Measurements from ENCODE around the gene CCL21. TPM values are rescaled to one million over a fixed set of nuclear protein-coding genes. Genes with fewer than 3 reads are reported as not detected.

CCL21 gene
- total and polyA plus RNA-seq, 2 of the 4 experiments (the other 2 are of a cell fraction) = not detected

GRCh38 chr9:34693560-34693959 is 16.4 kb downstream of the CCL21 start:
- Histone ChIP-seq H2BK20ac (ENCODE audit: low read depth, low read length) (no peak overlapping the region), H4K5ac (ENCODE audit: low read depth, low read length) (no peak overlapping the region), H2AFZ (replicated peaks; ENCODE audit: low read length, poor library complexity) (no peak overlapping the region), H2AK9ac (replicated peaks; ENCODE audit: low read depth, low read length, poor library complexity) (no peak overlapping the region), H3K27ac (ENCODE audit: insufficient read depth, low read length) (no peak overlapping the region), H2AK5ac (ENCODE audit: low read depth, low read length) (no peak overlapping the region), H4K91ac (ENCODE audit: insufficient read depth, low read depth, low read length) (no peak overlapping the region), H3K9ac (ENCODE audit: low read depth, low read length) (no peak overlapping the region), H2BK120ac (ENCODE audit: low read depth, low read length) (no peak overlapping the region), H3K79me1 (ENCODE audit: low read depth in 1 of 2, low read length in 2 of 2) (no peaks in the 10 kb centered on the region), H4K8ac (ENCODE audit: low read depth in 2 of 2, low read length in 2 of 2) (no peak overlapping the region), H3K9me3 (ENCODE audit: control insufficient read depth, insufficient read depth, low read length) (no peaks in the 10 kb centered on the region), H3K36me3 (ENCODE audit: control insufficient read depth, insufficient read depth, low read length) (no peaks in the 10 kb centered on the region), H3K4ac (ENCODE audit: low read depth, low read length) (no peak overlapping the region), H3K56ac (ENCODE audit: extremely low read depth, insufficient read depth, low read length) (no peak overlapping the region), H3K9me1 (ENCODE audit: insufficient read depth, low read length) (0 out of 2 replicates have a peak, but pooled peaks cover 4% of the 10 kb centered on the region), H3K23ac (ENCODE audit: low read depth, low read length) (no peak overlapping the region), H3K4me1 (ENCODE audit: control insufficient read depth, insufficient read depth, low read length) (no peaks in the 10 kb centered on the region), H2BK15ac (ENCODE audit: low read depth, low read length) (no peak overlapping the region), H3K14ac (replicated peaks; ENCODE audit: low read depth, low read length) (no peak overlapping the region), H3K4me2 (ENCODE audit: low read depth, low read length) (no peak overlapping the region), H4K20me1 (ENCODE audit: insufficient read depth, low read length) (no peaks in the 10 kb centered on the region), H3K4me3 (ENCODE audit: insufficient read depth, low read depth, low read length) (no peak overlapping the region), H3K18ac (ENCODE audit: low read depth, low read length) (no peak overlapping the region), H2BK5ac (ENCODE audit: low read depth, low read length, poor library complexity, severe bottlenecking) (no peak overlapping the region), H3K27me3 (ENCODE audit: control insufficient read depth, insufficient read depth, low read length) (no peaks in the 10 kb centered on the region; the same call in 1 of the 2 replicates)
- ATAC-seq (ENCODE audit: low read depth) (no peak), DNase-seq (no peak)
- intact Hi-C loops (cut with micrococcal nuclease) (no loop called here), in situ Hi-C loops (cut with MboI; ENCODE audit: low sequenced_read_pairs) (no loop called here), dilution Hi-C loops (cut with HindIII; ENCODE audit: low sequenced_read_pairs, unreplicated experiment) (no loop called here)
- ChIA-PET POLR2A (ENCODE audit: unreplicated experiment) (interaction anchor here (0.6 kb wide), 1 partner anchor 16 kb away, joined by 14 read pairs; no protein-coding TSS in a partner anchor), CTCF (interaction anchor here (1.1 kb wide), 1 partner anchor 9 kb away, joined by 5 read pairs; no protein-coding TSS in a partner anchor)
- no CpG with 5 or more reads among the region's 2 CpGs for WGBS, 2 experiments (ENCODE audit: extremely low coverage in 2 of 2, insufficient read length in 1 of 2)
- no TSS peak for BruUV-seq (replicated peaks)
- TF ChIP-seq CTCF (conservative IDR thresholded peaks at IDR 0.05; ENCODE audit: low read depth, low read length) (no peak), RFX5 (IDR thresholded peaks at IDR 0.05; ENCODE audit: low read depth, low read length) (no peak), SMC3 (IDR thresholded peaks at IDR 0.05; ENCODE audit: low read depth, low read length) (no peak), ELK1 (IDR thresholded peaks at IDR 0.05; ENCODE audit: borderline replicate concordance, low read depth, low read length) (no peak), MXI1 (IDR thresholded peaks at IDR 0.05; ENCODE audit: borderline replicate concordance, low read depth, low read length) (no peak), BHLHE40 (IDR thresholded peaks at IDR 0.05; ENCODE audit: low read depth, low read length) (no peak), MAFK (IDR thresholded peaks at IDR 0.05; ENCODE audit: low read depth, low read length) (no peak), CHD1 (IDR thresholded peaks at IDR 0.05; ENCODE audit: low read depth, low read length) (no peak), CEBPB (IDR thresholded peaks at IDR 0.05; ENCODE audit: low read depth, low read length) (no peak), POLR2A (IDR thresholded peaks at IDR 0.05; ENCODE audit: low read depth, low read length) (no peak), FOS (IDR thresholded peaks at IDR 0.05; ENCODE audit: low read depth, low read length) (no peak), USF2 (IDR thresholded peaks at IDR 0.05; ENCODE audit: low read depth, low read length) (no peak), NFE2L2 (IDR thresholded peaks at IDR 0.05; ENCODE audit: low read depth, low read length) (no peak), RAD21 (IDR thresholded peaks at IDR 0.05; ENCODE audit: low read length) (no peak)

Measured in IMR-90 (cell line).